ENCODE measurements around the gene SLC25A21.

SLC25A21 gene

GRCh38 chr14:37142835-37143401 is 29.5 kb downstream of the SLC25A21 start:
- no peak for DNase-seq (ENCODE audit: low read depth)

DNA sequence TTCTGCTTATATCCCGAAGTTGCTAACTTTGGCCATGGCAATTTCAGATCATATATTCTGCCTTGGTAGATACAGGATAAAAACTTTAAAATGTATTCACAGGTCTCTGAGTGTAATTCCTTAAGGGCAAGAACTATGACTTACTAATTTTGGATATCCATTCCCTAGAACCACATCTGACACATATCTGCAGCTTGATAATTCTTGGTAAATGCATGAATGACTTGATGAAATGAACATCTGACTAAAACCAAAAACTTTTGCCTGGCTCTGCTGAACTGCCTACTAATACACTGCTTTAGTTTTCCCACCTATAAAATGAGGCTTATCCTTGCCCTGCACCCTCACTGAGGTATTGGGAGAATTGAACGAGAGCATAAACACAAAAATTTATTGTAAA is 32.2 kb downstream of the SLC25A21 start:
- DNase-seq (ENCODE audit: low read depth) = no peak

GRCh38 chr14:37139710-37140109 is 32.7 kb downstream of the SLC25A21 start:
- no peak for DNase-seq (ENCODE audit: low read depth)

DNA sequence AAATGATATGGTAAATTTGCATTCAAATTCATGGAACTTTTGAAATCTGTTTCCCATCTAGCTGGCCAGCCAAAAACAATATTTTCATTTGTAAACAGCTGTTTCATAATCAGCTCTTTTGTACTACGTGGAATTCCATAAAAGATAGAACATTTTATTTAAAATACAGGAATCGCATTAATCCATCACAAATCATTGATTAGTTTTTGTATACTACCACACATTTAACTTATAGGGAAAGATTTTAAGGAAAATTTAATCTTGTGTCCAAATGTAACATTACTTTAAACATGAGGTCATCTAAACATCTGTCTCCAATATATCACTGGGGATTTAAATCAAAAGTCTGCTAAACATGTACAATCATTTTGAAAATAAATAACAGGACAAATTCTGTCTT is 33.5 kb downstream of the SLC25A21 start:
- no peak for DNase-seq (ENCODE audit: low read depth)

GRCh38 chr14:37133284-37133913 is 39.0 kb downstream of the SLC25A21 start:
- no peak for DNase-seq (ENCODE audit: low read depth)

- DNase-seq (ENCODE audit: low read depth) = no peak
Measured at GRCh38 chr14:37131205-37131604, 41.2 kb downstream of the SLC25A21 start.

- no peak for DNase-seq (ENCODE audit: low read depth)
Measured at GRCh38 chr14:37129047-37129446, 43.4 kb downstream of the SLC25A21 start.

DNA sequence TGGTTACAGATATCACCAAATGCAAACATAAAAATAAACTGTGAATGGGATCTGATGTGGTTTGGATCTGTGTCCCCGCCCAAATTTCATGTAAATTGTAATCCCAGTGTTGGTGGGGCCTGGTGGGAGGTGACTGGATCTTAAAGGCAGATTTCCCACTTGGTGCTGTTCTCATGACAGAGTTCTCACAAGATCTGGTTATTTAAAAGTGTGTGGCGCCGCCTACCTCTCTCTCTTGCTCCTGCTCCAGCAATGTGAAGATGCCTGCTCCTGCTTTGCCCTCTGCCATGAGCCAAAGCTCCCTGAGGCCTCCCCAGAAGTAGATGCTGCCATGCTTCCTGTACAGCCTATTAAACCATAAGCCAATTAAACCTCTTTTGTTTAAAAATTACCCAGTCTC is 47.8 kb downstream of the SLC25A21 start:
- DNase-seq (ENCODE audit: low read depth) = no peak

DNA sequence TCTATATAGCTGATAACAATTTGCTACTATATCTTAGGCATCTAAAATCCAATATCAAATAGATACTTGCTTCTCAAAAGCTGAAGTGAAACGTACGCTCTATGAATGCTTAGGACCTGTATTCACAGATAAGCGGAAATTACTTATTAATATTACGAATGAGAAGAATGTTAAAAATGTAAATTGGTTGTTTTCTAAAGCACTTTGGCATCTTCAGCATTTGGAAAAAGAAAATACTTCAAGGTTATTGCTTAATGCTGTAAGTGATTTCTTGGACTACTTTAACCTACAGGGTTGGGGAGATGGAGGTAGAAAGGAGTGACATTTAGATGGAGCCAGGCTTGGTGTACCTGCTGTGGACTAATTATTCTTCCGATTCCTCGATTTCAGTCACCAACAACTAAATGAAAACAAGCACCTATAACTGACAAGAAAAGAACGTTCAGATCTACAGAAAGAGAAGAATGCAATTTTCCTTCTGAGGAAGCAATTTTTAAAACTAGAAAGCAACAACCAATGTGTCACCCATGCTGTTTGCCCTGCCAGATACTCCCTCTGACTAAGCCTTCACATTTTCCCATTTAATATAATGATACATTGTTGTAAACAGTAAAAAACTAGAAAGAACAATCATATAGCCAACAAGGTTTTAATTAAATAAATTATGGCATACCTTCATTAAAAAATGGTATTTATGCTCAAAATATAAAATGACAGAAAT is 49.3 kb downstream of the SLC25A21 start:
- DNase-seq (ENCODE audit: low read depth) = no peak

GRCh38 chr14:37122288-37122687 is 50.1 kb downstream of the SLC25A21 start:
- no peak for DNase-seq (ENCODE audit: low read depth)

DNA sequence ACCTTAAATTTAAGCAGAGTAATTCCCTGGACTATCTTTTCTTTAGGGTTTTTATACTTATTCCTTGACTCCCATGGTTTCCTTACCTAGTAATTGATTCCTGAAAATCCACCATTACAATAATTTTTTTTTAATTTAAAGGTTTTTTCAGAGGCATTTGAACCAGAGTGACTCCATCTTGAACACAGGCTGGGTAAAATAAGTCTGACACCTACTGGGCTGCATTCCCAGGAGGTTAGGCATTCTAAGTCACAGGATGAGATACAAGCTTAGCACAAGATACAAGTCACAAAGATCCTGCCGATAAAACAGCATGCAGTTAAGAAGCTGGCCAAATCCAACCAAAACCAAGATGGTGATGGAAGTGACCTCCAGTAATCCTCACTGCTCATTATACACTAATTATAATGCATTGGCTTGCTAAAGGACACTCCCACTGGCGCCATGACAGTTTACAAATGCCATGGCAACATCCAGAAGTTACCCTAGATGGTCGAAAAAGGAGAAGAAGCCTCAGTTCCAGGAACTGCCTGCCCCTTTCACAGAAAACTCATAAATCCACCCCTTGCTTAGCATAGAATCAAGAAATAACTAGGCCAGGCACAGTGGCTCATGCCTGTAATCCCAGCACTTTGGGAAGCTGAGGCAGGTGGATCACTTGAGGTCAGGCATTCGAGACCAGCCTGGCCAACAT is 53.6 kb downstream of the SLC25A21 start:
- DNase-seq (ENCODE audit: low read depth) = no peak

GRCh38 chr14:37116933-37117849 is 55.2 kb downstream of the SLC25A21 start:
- DNase-seq (ENCODE audit: low read depth) = no peak

DNA sequence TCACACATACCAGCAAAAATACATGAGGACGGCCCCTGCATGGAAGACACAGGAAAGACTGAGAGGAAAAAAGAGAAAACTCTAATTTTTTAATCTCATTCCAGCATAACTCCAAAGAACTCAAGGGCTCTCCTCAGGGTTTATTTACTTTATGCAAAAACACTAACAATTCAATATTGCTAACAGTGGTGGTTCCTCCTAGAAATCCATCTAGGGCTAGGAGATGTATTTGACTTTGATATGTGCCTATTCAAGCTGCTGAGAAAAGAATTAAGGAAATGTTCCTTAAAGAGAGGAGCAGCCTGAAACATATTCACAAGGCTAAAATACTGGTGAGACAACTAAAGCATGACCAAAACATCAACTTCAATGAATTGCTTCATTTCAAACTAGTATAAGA is 57.0 kb downstream of the SLC25A21 start:
- no peak for DNase-seq (ENCODE audit: low read depth)

DNA sequence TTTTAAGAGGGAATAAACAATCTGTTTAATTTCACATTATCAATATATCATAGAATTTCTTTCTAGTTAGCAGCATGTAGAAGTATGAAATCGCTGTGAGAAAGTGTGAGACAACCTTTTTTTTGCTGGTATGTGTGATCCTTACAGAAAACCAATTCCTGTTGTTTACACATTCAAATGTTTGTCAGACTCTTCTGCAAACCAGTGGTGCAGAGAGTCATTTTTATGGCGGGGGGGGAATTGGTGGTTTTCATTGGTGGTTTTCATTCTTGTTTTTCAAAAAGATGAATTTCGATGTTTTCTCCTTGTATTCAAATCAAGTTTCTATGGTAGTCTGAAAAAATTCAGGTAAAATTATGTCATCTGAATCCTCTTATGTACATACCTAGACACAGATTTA is 57.8 kb downstream of the SLC25A21 start:
- DNase-seq (ENCODE audit: low read depth) = no peak

GRCh38 chr14:37114002-37114401 is 58.4 kb downstream of the SLC25A21 start:
- no peak for DNase-seq (ENCODE audit: low read depth)

- no peak for DNase-seq (ENCODE audit: low read depth)
Measured at GRCh38 chr14:37098132-37098531, 74.3 kb downstream of the SLC25A21 start.

DNA sequence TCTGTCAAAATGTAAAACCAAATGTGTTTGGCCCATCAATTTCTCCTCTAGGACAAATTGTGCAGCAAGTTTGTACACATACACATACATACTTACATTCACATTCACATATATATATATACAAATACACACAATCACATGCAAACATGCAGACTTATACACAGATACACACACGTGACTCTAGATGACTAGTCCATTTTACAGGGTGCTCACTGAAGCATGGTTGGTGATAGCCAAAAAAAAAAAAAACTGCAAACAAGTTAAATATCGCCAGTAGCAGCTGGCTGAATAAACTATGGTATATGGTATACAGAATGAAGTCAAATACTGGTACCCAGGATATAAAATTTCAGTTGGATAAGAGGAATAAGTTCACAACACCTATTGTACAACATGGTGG is 77.9 kb downstream of the SLC25A21 start:
- DNase-seq (ENCODE audit: low read depth) = no peak

DNA sequence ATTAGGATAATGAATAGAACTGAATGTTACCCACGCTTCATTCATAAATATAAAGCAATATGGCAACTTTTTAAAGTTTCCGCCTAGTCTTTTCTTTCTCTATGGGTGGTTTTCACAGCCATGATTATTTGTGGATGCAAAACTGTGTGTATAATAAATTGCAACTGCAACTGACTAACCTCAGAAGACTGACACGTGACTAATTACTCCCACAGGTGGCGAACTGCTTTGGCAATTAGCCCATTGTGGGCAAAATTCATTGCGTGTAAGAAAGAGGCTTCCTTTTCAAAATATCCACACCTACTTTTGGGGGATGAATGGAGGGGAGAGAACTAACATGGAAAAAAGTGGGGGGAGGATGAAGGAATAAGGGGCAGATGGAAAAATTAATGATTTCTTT is 79.0 kb downstream of the SLC25A21 start:
- DNase-seq (ENCODE audit: low read depth) = no peak

- no peak for DNase-seq (ENCODE audit: low read depth)
Measured at GRCh38 chr14:37091651-37092050, 80.8 kb downstream of the SLC25A21 start.

DNA sequence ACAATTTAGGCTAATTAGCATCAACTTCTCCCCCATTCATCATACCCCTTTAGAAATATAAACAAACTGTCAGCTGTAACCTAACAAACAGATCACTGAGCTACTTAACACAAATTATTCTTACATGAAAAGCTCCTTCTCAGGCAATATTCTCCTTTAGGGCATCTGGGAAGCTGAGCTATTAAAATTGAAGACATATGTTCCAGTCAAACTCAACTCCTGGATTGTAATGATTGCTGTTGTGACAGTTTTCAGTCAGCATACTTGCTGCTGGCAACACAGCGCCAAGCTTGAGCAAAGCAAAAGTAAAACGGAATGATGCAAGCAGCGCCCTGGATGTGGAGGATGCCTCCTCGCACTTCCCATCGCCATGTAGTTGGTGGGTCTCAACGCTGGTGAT is 82.4 kb downstream of the SLC25A21 start:
- no peak for DNase-seq (ENCODE audit: low read depth)

DNA sequence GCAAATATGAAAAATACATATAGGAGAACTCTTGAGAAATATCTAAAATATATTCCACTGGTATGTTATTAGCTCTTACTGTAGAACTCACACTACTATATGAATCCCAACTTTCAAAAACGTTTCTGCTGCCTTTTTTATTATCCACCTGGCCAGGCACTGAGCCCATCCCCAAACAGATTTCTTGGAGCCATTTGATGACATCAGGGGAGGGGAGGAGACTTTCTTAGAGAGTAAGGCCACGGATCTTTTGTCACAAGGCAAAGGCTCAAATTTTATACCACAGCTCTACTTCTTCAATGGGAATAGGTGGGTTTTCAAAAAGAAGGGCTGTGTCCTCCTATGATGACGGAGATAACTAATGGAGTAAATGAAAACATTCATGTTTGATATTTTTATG is 83.0 kb downstream of the SLC25A21 start:
- no peak for DNase-seq (ENCODE audit: low read depth)

Data from stimulated activated CD8-positive, alpha-beta memory T cell treated with anti-CD3 and anti-CD28 coated beads, Interleukin-4, amount 100 ng/mL, for 24 hours (primary cell).